Sciatic nerve (tissue), 2 donors: ENCODE data around the gene GSK3B. TPM values are rescaled to one million over a fixed set of nuclear protein-coding genes. Genes with fewer than 3 reads are reported as not detected.
"Not testable (repeated sequence)": the region's sequence is repeated elsewhere in the genome, so short reads cannot be mapped to it uniquely, and the experiment has no call there.

Source experiments
- ATAC-seq: fragments of 200-7000 bp; cut with Tn5 transposase; one replicate; pipeline ENCODE4 v1.9.1; 2020; ENCODE audit warnings: mild to moderate bottlenecking, moderate library complexity
- DNase-seq: peaks from one replicate; pipeline ENCODE4 v3.0.0-alpha.2; 2020; ENCODE audit warnings: low spot score
- intact Hi-C: fragments of 100-400 bp; cut with DNase I; formaldehyde crosslinking; loops from one replicate; pipeline ENCODE4 v1.14.2; 2022
- total RNA-seq: library from RNA; stranded (reverse); fragmentation: NEBNext Ultra II Directional; extraction: Animal tissue kit (Norgen Biotek cat#: 25700); gene quantifications from one replicate; pipeline ENCODE4 v1.2.1, GENCODE V29; 2021
- donor health status: DM: no; HTN: no; CAD: no.
- donor health status: DM: no; HTN: no; CAD: no.

Gene GSK3B
- total RNA-seq, 1 donor from 2014 or later, result 33.6 TPM

GRCh38 chr3:120028271-120029047 lies 65.8 kb downstream of the GSK3B start:
- intact Hi-C loops, result no loop called here
- ATAC-seq (no peak), DNase-seq (no peak)

- intact Hi-C loops, result no loop called here
- ATAC-seq, result no peak
- no peak for DNase-seq
Measured at GRCh38 chr3:120027226-120027625, 67.0 kb downstream of the GSK3B start.

GRCh38 chr3:120025520-120025919 lies 68.7 kb downstream of the GSK3B start:
- intact Hi-C loops, result no loop called here
- ATAC-seq (no peak), DNase-seq (no peak)

GRCh38 chr3:120024103-120024502 lies 70.1 kb downstream of the GSK3B start:
- intact Hi-C loops, result no loop called here
- ATAC-seq, result no peak

GRCh38 chr3:120022729-120023128 lies 71.5 kb downstream of the GSK3B start:
- intact Hi-C loops, result no loop called here
- DNase-seq (no peak), ATAC-seq (no peak)

More at GRCh38 chr3:120024103-120024502, 70.1 kb downstream of the GSK3B start:
- no peak for DNase-seq

- no peak for DNase-seq
- intact Hi-C loops, result no loop called here
- no peak for ATAC-seq
Measured at GRCh38 chr3:120021523-120021922, 72.7 kb downstream of the GSK3B start.

GRCh38 chr3:120018299-120018698 lies 75.9 kb downstream of the GSK3B start:
- ATAC-seq (no peak), DNase-seq (no peak)
- intact Hi-C loops, result no loop called here

- DNase-seq (no peak), ATAC-seq (no peak)
- intact Hi-C loops, result no loop called here
Measured at GRCh38 chr3:120017692-120018091, 76.6 kb downstream of the GSK3B start.

GRCh38 chr3:120013481-120013880 lies 80.8 kb downstream of the GSK3B start:
- intact Hi-C loops, result no loop called here
- no peak for DNase-seq
- ATAC-seq, result no peak

- DNase-seq, intact Hi-C loops, ATAC-seq: not testable (repeated sequence)
Measured at GRCh38 chr3:120005741-120006140, 88.5 kb downstream of the GSK3B start.

GRCh38 chr3:120004008-120004498 lies 90.2 kb downstream of the GSK3B start:
- intact Hi-C loops, ATAC-seq, DNase-seq: not testable (repeated sequence)

- DNase-seq, result no peak
- no peak for ATAC-seq
- intact Hi-C loops, result no loop called here
Measured at GRCh38 chr3:119998166-119998565, 96.1 kb downstream of the GSK3B start.

- no peak for DNase-seq
- intact Hi-C loops, result no loop called here
- ATAC-seq, result no peak
Measured at GRCh38 chr3:119990888-119991287, 103.4 kb downstream of the GSK3B start.

- no peak for DNase-seq
- no peak for ATAC-seq
- intact Hi-C loops, result no loop called here
Measured at GRCh38 chr3:119989981-119990655, 104.1 kb downstream of the GSK3B start.

GRCh38 chr3:119986812-119987211 lies 107.4 kb downstream of the GSK3B start:
- ATAC-seq, DNase-seq, intact Hi-C loops: not testable (repeated sequence)

GRCh38 chr3:119981386-119981785 lies 112.9 kb downstream of the GSK3B start:
- intact Hi-C loops, result no loop called here
- ATAC-seq (no peak), DNase-seq (no peak)

- intact Hi-C loops, result no loop called here
- ATAC-seq, result no peak
Measured at GRCh38 chr3:119978554-119979208, 115.6 kb downstream of the GSK3B start.

GRCh38 chr3:119977353-119977752 lies 116.9 kb downstream of the GSK3B start:
- ATAC-seq, result no peak
- DNase-seq, result no peak
- intact Hi-C loops, result no loop called here

More at GRCh38 chr3:119978554-119979208, 115.6 kb downstream of the GSK3B start:
- DNase-seq, result no peak

- ATAC-seq (no peak), DNase-seq (no peak)
- intact Hi-C loops, result no loop called here
Measured at GRCh38 chr3:119976214-119976613, 118.0 kb downstream of the GSK3B start.

- DNase-seq (no peak), ATAC-seq (no peak)
- intact Hi-C loops, result no loop called here
Measured at GRCh38 chr3:119974656-119975055, 119.6 kb downstream of the GSK3B start.
